H1 (cell line): ENCODE data around the gene DSTN. TPM values are rescaled to one million over a fixed set of nuclear protein-coding genes. Genes with fewer than 3 reads are reported as not detected.

Experiments used
- CTCF ChIA-PET: fragments of 300-600 bp; sonication (Branson Sonifier 250); formaldehyde crosslinking; loops from one replicate; lab custom pipeline; 2021; ENCODE audit not compliant: partially characterized antibody; lab: Charles Lee
- POLR2A ChIA-PET: fragments of 300-600 bp; sonication (Branson Sonifier 250); formaldehyde crosslinking; loops from one replicate; lab custom pipeline; 2021; ENCODE audit warnings: inconsistent platforms; ENCODE audit not compliant: partially characterized antibody; lab: Charles Lee
- DNase-seq, 2 experiments: peaks; one replicate each; pipeline versions ENCODE4 v3.0.0 to v3.0.0-alpha.2; 2010 to 2022; ENCODE audit warnings: low spot score in 2 of 2, low read depth in 1 of 2, mixed read lengths in 1 of 2
- FAIRE-seq: peaks from 2 replicates; lab custom pipeline; 2011; peaks lifted over from hg19 to GRCh38; lab: Jason Lieb, UNC
- H2AFZ ChIP-seq: 2 replicates; pipeline ENCODE4 v1.8.1; 2012; ENCODE audit warnings: low read length, inconsistent platforms
- H2AK5ac ChIP-seq: 2 replicates; pipeline ENCODE4 v1.6.1; 2013; ENCODE audit warnings: low read depth, low read length
- H2BK120ac ChIP-seq: replicated peaks from 2 replicates; pipeline ENCODE3; 2013; ENCODE audit warnings: low read depth, low read length, inconsistent platforms
- H2BK12ac ChIP-seq: 2 replicates; pipeline ENCODE4 v1.6.1; 2013; ENCODE audit warnings: low read depth, low read length
- H2BK15ac ChIP-seq: 2 replicates; pipeline ENCODE4 v1.6.1; 2013; ENCODE audit warnings: low read length
- H2BK20ac ChIP-seq: 2 replicates; pipeline ENCODE4 v1.6.1; 2013; ENCODE audit warnings: low read length
- H2BK5ac ChIP-seq: 2 replicates; pipeline ENCODE4 v1.6.1; 2013; ENCODE audit warnings: low read depth, low read length
- H3K14ac ChIP-seq: 2 replicates; pipeline ENCODE4 v1.6.1; 2013; ENCODE audit warnings: inconsistent platforms; ENCODE audit not compliant: insufficient read length
- H3K18ac ChIP-seq: 2 replicates; pipeline ENCODE4 v1.6.1; 2013; ENCODE audit warnings: low read length; ENCODE audit errors: extremely low read depth
- H3K23ac ChIP-seq: 2 replicates; pipeline ENCODE4 v1.6.1; 2013; ENCODE audit warnings: inconsistent platforms; ENCODE audit not compliant: insufficient read length
- H3K23me2 ChIP-seq: 2 replicates; pipeline ENCODE4 v1.6.1; 2013; ENCODE audit warnings: low read depth, low read length
- H3K27ac ChIP-seq: 2 replicates; pipeline ENCODE4 v1.6.1; 2011; ENCODE audit warnings: low read depth, low read length, inconsistent platforms
- H3K27me3 ChIP-seq, 4 experiments: replicated peaks in 1 of 4; 1 replicate in 1 of 4; 2 replicates in 3 of 4; pipeline versions ENCODE4 v1.6.1 to v1.8.1; 2011 to 2013; ENCODE audit warnings: low read length in 3 of 4, mild to moderate bottlenecking in 3 of 4, inconsistent platforms in 2 of 4, mixed read lengths in 2 of 4, moderate library complexity in 1 of 4; ENCODE audit not compliant: control insufficient read depth in 3 of 4, insufficient read depth in 3 of 4; ENCODE audit errors: extremely low read depth in 1 of 4
- H3K36me3 ChIP-seq, 4 experiments: 2 replicates each; pipeline versions ENCODE4 v1.6.1 to v1.8.1; 2011 to 2013; ENCODE audit warnings: mild to moderate bottlenecking in 4 of 4, low read length in 3 of 4, moderate library complexity in 2 of 4, control low read depth in 1 of 4, inconsistent platforms in 1 of 4; ENCODE audit not compliant: insufficient read depth in 4 of 4, control insufficient read depth in 2 of 4
- H3K4ac ChIP-seq: replicated peaks from 2 replicates; pipeline ENCODE3; 2013; ENCODE audit warnings: low read length, low read depth, mixed read lengths, inconsistent platforms; ENCODE audit not compliant: insufficient read length
- H3K4me1 ChIP-seq, 4 experiments: replicated peaks in 1 of 4; 1 replicate in 1 of 4; 2 replicates in 3 of 4; pipeline versions ENCODE4 v1.6.1 to v1.8.1; 2011 to 2013; ENCODE audit warnings: low read length in 3 of 4, inconsistent platforms in 2 of 4, mixed read lengths in 1 of 4; ENCODE audit not compliant: insufficient read depth in 4 of 4, control insufficient read depth in 3 of 4
- H3K4me2 ChIP-seq, 2 experiments: 2 replicates each; pipeline versions ENCODE4 v1.6.1 to v1.8.1; 2011 to 2013; ENCODE audit warnings: low read depth in 2 of 2, low read length in 2 of 2, control low read depth in 1 of 2, inconsistent platforms in 1 of 2, mild to moderate bottlenecking in 1 of 2; ENCODE audit not compliant: insufficient read depth in 1 of 2
- H3K4me3 ChIP-seq, 4 experiments: fragments of 200-600, 300-600 bp in 1 of 4; sonication (generic), shearing (Covaris generic), sonication (Bioruptor Twin) in 1 of 4; 2 replicates each; pipeline versions ENCODE4 v1.5.1 to v1.8.1; 2011 to 2016; ENCODE audit warnings: low read length in 4 of 4, low read depth in 3 of 4, control low read depth in 2 of 4, inconsistent platforms in 2 of 4, mild to moderate bottlenecking in 2 of 4, mixed read lengths in 1 of 4, moderate library complexity in 1 of 4; ENCODE audit not compliant: insufficient read depth in 2 of 4; ENCODE audit errors: extremely low read depth in 1 of 4
- H3K56ac ChIP-seq: replicated peaks from 2 replicates; pipeline ENCODE3; 2013; ENCODE audit warnings: low read depth, mild to moderate bottlenecking, mixed read lengths, low read length, inconsistent platforms; ENCODE audit not compliant: insufficient read length
- H3K79me1 ChIP-seq: 2 replicates; pipeline ENCODE4 v1.6.1; 2013; ENCODE audit warnings: low read depth, low read length, control low read depth
- H3K79me2 ChIP-seq, 2 experiments: 2 replicates each; pipeline versions ENCODE4 v1.6.1 to v1.8.1; 2012 to 2013; ENCODE audit warnings: low read length in 2 of 2, mild to moderate bottlenecking in 2 of 2, inconsistent platforms in 1 of 2; ENCODE audit not compliant: insufficient read depth in 2 of 2, control insufficient read depth in 1 of 2
- H3K9ac ChIP-seq, 4 experiments: replicated peaks in 1 of 4; 1 replicate in 1 of 4; 2 replicates in 3 of 4; pipeline versions ENCODE4 v1.6.1 to v1.8.1; 2011 to 2013; ENCODE audit warnings: low read depth in 3 of 4, low read length in 3 of 4, control low read depth in 2 of 4, mild to moderate bottlenecking in 2 of 4, moderate library complexity in 2 of 4, inconsistent platforms in 1 of 4; ENCODE audit errors: extremely low read depth in 1 of 4
- H3K9me3 ChIP-seq, 2 experiments: 2 replicates each; pipeline versions ENCODE4 v1.6.1 to v1.8.1; 2012 to 2013; ENCODE audit warnings: mild to moderate bottlenecking in 2 of 2, moderate library complexity in 2 of 2, control low read depth in 1 of 2, inconsistent platforms in 1 of 2, low read depth in 1 of 2, low read length in 1 of 2, mixed read lengths in 1 of 2; ENCODE audit not compliant: insufficient read depth in 2 of 2
- H4K20me1 ChIP-seq, 2 experiments: replicated peaks in 1 of 2; 2 replicates each; pipeline versions ENCODE3 to v1.8.1; 2011 to 2013; ENCODE audit warnings: inconsistent platforms in 2 of 2, low read length in 2 of 2, mild to moderate bottlenecking in 1 of 2; ENCODE audit not compliant: insufficient read depth in 2 of 2, control insufficient read depth in 1 of 2
- H4K5ac ChIP-seq: 2 replicates; pipeline ENCODE4 v1.6.1; 2013; ENCODE audit warnings: low read length, low read depth, mixed read lengths, inconsistent platforms; ENCODE audit not compliant: insufficient read length
- H4K8ac ChIP-seq: 2 replicates; pipeline ENCODE4 v1.8.0; 2013; ENCODE audit warnings: mild to moderate bottlenecking, moderate library complexity, low read length, inconsistent platforms; ENCODE audit not compliant: insufficient read depth; ENCODE audit errors: extremely low read depth
- H4K91ac ChIP-seq: replicated peaks from 2 replicates; pipeline ENCODE3; 2013; ENCODE audit warnings: low read length, mixed read lengths, inconsistent platforms; ENCODE audit not compliant: insufficient read length
- RAD21 ChIP-seq, 2 experiments: IDR thresholded peaks in 1 of 2; conservative IDR thresholded peaks in 1 of 2; 2 replicates each; pipeline ENCODE4 v1.6.1; 2011; ENCODE audit warnings: low read depth in 2 of 2, low read length in 2 of 2, improper control_type of control experiment in 1 of 2, inconsistent platforms in 1 of 2, mild to moderate bottlenecking in 1 of 2, moderate library complexity in 1 of 2
- USF2 ChIP-seq: IDR thresholded peaks from 2 replicates; pipeline ENCODE4 v1.6.1; 2011; ENCODE audit warnings: low read length, improper control_type of control experiment
- WGBS, 2 experiments: shearing (Covaris generic) in 1 of 2; methylation state at CpG; one replicate each; pipeline versions ENCODE4 v1.1.6 to v1.1.7; 2013 to 2015; ENCODE audit warnings: low lambda C conversion rate in 2 of 2, mixed read lengths in 2 of 2, inconsistent platforms in 1 of 2, low coverage in 1 of 2, missing lambda C conversion rate in 1 of 2; ENCODE audit not compliant: insufficient replicate concordance in 2 of 2, insufficient coverage in 1 of 2, insufficient read length in 1 of 2; ENCODE audit errors: extremely low coverage in 1 of 2, missing lambda C conversion rate in 1 of 2; 5-methylcytosine and 5-hydroxymethylcytosine counted together
- polyA plus RNA-seq, 7 experiments: library from polyadenylated mRNA; depleted of rRNA in 3 of 7; stranded (reverse) in 5 of 7; unstranded in 2 of 7; fragments of >200 nt in 5 of 7; fragments of 200-250 nt in 2 of 7; gene quantifications; 1 replicate in 5 of 7; 2 replicates in 1 of 7; 4 replicates in 1 of 7; pipeline versions ENCODE4 v1.2.1 to v1.2.3, GENCODE V29; 2011 to 2013; ENCODE audit warnings: missing spikeins in 2 of 7, mixed read lengths in 2 of 7
- total RNA-seq: library from RNA; stranded (reverse); fragmentation: NEBNext Ultra II Directional; extraction: Animal tissue kit (Norgen Biotek cat#: 25700); gene quantifications from 2 replicates; pipeline ENCODE4 v1.2.1, GENCODE V29; 2021

DSTN gene
- total and polyA plus RNA-seq, 2 of the 8 experiments (the other 6 are each of a cell fraction or from before 2014, with no cell fraction given) = 43.3 to 208 TPM

DNA sequence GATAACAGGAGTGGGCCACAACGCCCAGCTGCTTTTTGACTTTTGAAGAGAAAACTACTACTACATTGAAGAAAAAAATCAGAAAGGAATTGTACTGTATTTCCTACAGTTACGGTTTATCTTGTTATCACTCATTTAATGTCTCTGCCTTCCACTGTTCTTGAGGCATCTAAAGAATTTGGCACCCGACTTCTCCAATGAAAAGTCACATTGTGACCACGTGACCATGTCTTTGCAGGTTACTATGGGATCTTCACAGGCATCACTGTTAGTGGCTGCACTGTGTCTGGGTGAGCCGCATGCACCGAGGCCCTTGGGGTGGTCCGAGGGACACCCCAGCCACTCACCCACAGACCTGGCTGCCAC is 85.4 kb downstream of the DSTN start:
- Histone ChIP-seq H3K23ac (no peak overlapping the region), H4K20me1 (peaks cover 2 to 13% of the 10 kb centered on the region in 2 experiments)

More for the DNA sequence above, 85.4 kb downstream of the DSTN start:
- peaks cover 0 to 74% of the 10 kb centered on the region in 2 experiments; a peak in 3 of 4 replicates for H3K79me2 ChIP-seq
- no peak overlapping the region for H3K4me3 ChIP-seq
- no peak overlapping the region for H3K14ac ChIP-seq
- peaks cover 0 to 19% (median 9%) of the 10 kb centered on the region in 4 experiments; a peak in 5 of 8 replicates for H3K36me3 ChIP-seq
- H3K4ac ChIP-seq = no peak overlapping the region
- H3K18ac ChIP-seq = peak overlapping the region; percentile 52; the same call in 1 of the 2 replicates
- H4K91ac ChIP-seq = no peak overlapping the region
- no peak overlapping the region for H3K27ac ChIP-seq
- peaks cover 27% of the 10 kb centered on the region for H3K79me1 ChIP-seq
- CTCF ChIA-PET = interaction anchor here (0.7 to 5.9 kb wide), 24 partner anchors 11 to 343 kb away, joined by 3 to 45 read pairs (median 4); partner anchors contain the start of gene RRBP1
- H4K5ac ChIP-seq = no peak overlapping the region
- H2BK12ac ChIP-seq = 0 out of 2 replicates have a peak overlapping the region, but pooled peaks have one; percentile 39
- H3K4me1 ChIP-seq = peaks cover 6 to 9% (median 8%) of the 10 kb centered on the region in 4 experiments; a peak in 5 of 7 replicates
- FAIRE-seq = peak; percentile 32
- H4K8ac ChIP-seq = no peak overlapping the region
- POLR2A ChIA-PET = interaction anchor here (1.0 to 1.8 kb wide), 3 partner anchors 11 to 21 kb away, joined by 3 to 5 read pairs (median 3); no protein-coding TSS in a partner anchor
- no peak overlapping the region for H2BK120ac ChIP-seq
- H3K9me3 ChIP-seq = peaks cover 6 to 13% of the 10 kb centered on the region in 2 experiments
- H2AFZ ChIP-seq = no peak overlapping the region
- H2AK5ac ChIP-seq = no peak overlapping the region
- 0 out of 4 replicates have a peak overlapping the region, but pooled peaks of 1 of the 2 experiments have one; percentile 14 for H3K4me2 ChIP-seq
- 71% methylated on average over 7 of the region's 7 CpGs; no CpG with 5 or more reads in 1 of the 2 experiments for WGBS, 2 experiments
- TF ChIP-seq USF2 = peak; percentile 55; the same call in 1 of the 2 replicates
- no peak for TF ChIP-seq RAD21 (IDR thresholded peaks at IDR 0.05 in 1 of 2, conservative IDR thresholded peaks at IDR 0.05 in 1 of 2; ENCODE audit: low read depth in 2 of 2, low read length in 2 of 2)
- H3K27me3 ChIP-seq = no peaks in the 10 kb centered on the region
- H3K23me2 ChIP-seq = no peaks in the 10 kb centered on the region
- H2BK15ac ChIP-seq = no peak overlapping the region
- H2BK20ac ChIP-seq = no peak overlapping the region
- H3K9ac ChIP-seq = no peak overlapping the region
- H3K56ac ChIP-seq = no peak overlapping the region
- DNase-seq = no peak
- peak overlapping the region; percentile 87; the same call in 1 of the 2 replicates for H2BK5ac ChIP-seq
